Ishikawa (cell line): ENCODE results near the gene STAT6.

Source experiments
- CEBPB ChIP-seq: IDR thresholded peaks from 2 replicates; pipeline ENCODE4 v1.6.1; 2012
- CREB1 ChIP-seq: IDR thresholded peaks from 2 replicates; pipeline ENCODE4 v1.6.1; 2012; ENCODE audit warnings: low read depth
- EGR1 ChIP-seq: IDR thresholded peaks from 2 replicates; pipeline ENCODE4 v1.6.1; 2012
- EP300 ChIP-seq: IDR thresholded peaks from 2 replicates; pipeline ENCODE4 v1.6.1; 2012; ENCODE audit warnings: borderline replicate concordance
- FOXM1 ChIP-seq: IDR thresholded peaks from 2 replicates; pipeline ENCODE4 v1.6.1; 2012; ENCODE audit warnings: low read depth, borderline replicate concordance
- NFIC ChIP-seq: IDR thresholded peaks from 2 replicates; pipeline ENCODE4 v1.6.1; 2012
- RAD21 ChIP-seq: IDR thresholded peaks from 2 replicates; pipeline ENCODE4 v1.6.1; 2012; ENCODE audit warnings: low read depth
- TAF1 ChIP-seq: IDR thresholded peaks from 2 replicates; pipeline ENCODE4 v1.6.1; 2012; ENCODE audit warnings: low read depth, mild to moderate bottlenecking
- TCF12 ChIP-seq: IDR thresholded peaks from 2 replicates; pipeline ENCODE4 v1.6.1; 2012; ENCODE audit warnings: low read depth
- TEAD4 ChIP-seq: IDR thresholded peaks from 2 replicates; pipeline ENCODE4 v1.6.1; 2012
- USF1 ChIP-seq: IDR thresholded peaks from 2 replicates; pipeline ENCODE4 v1.6.1; 2012
- YY1 ChIP-seq: IDR thresholded peaks from 2 replicates; pipeline ENCODE4 v1.6.1; 2012; ENCODE audit warnings: low read depth
- ZBTB7A ChIP-seq: IDR thresholded peaks from 2 replicates; pipeline ENCODE4 v1.6.1; 2012; ENCODE audit warnings: low read depth
- TF ChIP-seq, protein P1 (sequence below): IDR thresholded peaks from 2 replicates; pipeline ENCODE4 v1.6.1; 2012
- TF ChIP-seq, protein P2 (sequence below): IDR thresholded peaks from 2 replicates; pipeline ENCODE4 v1.6.1; 2012; ENCODE audit warnings: low read depth, mild to moderate bottlenecking

Gene STAT6

GRCh38 chr12:57110104-57111030 is 795 bp downstream of the STAT6 start:
- TF ChIP-seq YY1, result no peak
- no peak for TF ChIP-seq EP300
- no peak for TF ChIP-seq TEAD4
- no peak for TF ChIP-seq TAF1
- TF ChIP-seq TCF12, result no peak
- no peak for TF ChIP-seq USF1
- TF ChIP-seq, protein P1, sequence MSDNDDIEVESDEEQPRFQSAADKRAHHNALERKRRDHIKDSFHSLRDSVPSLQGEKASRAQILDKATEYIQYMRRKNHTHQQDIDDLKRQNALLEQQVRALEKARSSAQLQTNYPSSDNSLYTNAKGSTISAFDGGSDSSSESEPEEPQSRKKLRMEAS, result no peak
- no peak for TF ChIP-seq RAD21
- TF ChIP-seq EGR1, result no peak
- TF ChIP-seq CEBPB, result no peak
- TF ChIP-seq, protein P2, sequence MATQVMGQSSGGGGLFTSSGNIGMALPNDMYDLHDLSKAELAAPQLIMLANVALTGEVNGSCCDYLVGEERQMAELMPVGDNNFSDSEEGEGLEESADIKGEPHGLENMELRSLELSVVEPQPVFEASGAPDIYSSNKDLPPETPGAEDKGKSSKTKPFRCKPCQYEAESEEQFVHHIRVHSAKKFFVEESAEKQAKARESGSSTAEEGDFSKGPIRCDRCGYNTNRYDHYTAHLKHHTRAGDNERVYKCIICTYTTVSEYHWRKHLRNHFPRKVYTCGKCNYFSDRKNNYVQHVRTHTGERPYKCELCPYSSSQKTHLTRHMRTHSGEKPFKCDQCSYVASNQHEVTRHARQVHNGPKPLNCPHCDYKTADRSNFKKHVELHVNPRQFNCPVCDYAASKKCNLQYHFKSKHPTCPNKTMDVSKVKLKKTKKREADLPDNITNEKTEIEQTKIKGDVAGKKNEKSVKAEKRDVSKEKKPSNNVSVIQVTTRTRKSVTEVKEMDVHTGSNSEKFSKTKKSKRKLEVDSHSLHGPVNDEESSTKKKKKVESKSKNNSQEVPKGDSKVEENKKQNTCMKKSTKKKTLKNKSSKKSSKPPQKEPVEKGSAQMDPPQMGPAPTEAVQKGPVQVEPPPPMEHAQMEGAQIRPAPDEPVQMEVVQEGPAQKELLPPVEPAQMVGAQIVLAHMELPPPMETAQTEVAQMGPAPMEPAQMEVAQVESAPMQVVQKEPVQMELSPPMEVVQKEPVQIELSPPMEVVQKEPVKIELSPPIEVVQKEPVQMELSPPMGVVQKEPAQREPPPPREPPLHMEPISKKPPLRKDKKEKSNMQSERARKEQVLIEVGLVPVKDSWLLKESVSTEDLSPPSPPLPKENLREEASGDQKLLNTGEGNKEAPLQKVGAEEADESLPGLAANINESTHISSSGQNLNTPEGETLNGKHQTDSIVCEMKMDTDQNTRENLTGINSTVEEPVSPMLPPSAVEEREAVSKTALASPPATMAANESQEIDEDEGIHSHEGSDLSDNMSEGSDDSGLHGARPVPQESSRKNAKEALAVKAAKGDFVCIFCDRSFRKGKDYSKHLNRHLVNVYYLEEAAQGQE, result no peak
- TF ChIP-seq NFIC, result no peak
- no peak for TF ChIP-seq CREB1
- TF ChIP-seq ZBTB7A, result no peak

- no peak for TF ChIP-seq CEBPB
- no peak for TF ChIP-seq TEAD4
- TF ChIP-seq EP300, result no peak
- TF ChIP-seq FOXM1, result no peak
- TF ChIP-seq RAD21, result no peak
- TF ChIP-seq, protein P1, result no peak
- TF ChIP-seq, protein P2, result no peak
- no peak for TF ChIP-seq TCF12
Measured at GRCh38 chr12:57109207-57110103, 1.7 kb downstream of the STAT6 start.

DNA sequence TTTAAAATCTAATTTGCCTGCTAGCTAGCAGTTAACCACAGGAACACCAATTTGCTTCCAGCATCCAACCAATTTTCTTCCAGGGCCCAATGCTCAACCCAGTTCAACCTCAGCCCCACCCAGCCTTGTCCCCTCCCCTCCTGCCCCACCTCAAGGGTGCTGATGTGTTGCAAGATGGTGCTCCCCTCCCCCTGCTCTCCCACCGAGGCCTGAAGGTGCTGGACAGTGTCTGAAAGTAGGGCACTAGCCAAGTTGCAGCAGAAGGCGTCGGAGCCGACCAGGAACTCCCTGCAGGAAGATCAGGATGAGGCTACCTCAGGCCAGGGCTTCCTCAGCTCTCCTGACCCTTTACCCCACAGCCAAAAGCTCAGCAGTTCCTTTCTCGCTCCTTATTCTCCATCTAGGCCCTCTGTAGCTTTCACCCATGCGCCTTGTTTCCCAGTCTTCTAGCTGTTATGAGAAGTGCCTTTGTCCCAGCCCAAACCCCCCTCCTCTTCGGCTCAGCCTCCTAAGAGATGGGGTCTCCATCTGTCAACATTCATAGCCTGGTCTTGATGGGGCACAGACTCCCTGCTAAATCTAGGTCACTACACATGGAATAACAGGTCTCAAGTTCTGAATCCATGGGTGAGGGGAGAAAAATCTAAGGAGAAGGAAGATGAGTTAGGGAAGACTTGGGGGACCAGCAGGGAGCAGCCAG is 3.6 kb downstream of the STAT6 start:
- TF ChIP-seq CEBPB (peak; percentile 35; the same call in 1 of the 2 replicates), RAD21 (no peak), TCF12 (no peak), EGR1 (no peak), USF1 (no peak), TEAD4 (no peak), YY1 (no peak)
- TF ChIP-seq, protein P2, result peak; percentile 64
